Natural killer cell (primary cell): Measurements from ENCODE around the gene KDM4B. TPM values are rescaled to one million over a fixed set of nuclear protein-coding genes. Genes with fewer than 3 reads are reported as not detected.
"Not testable (repeated sequence)": the region's sequence is repeated elsewhere in the genome, so short reads cannot be mapped to it uniquely, and the experiment has no call there.

Source experiments
- ATAC-seq, 3 donors: fragments of 150-1000 bp in 2 of 3; fragments of 200-7000 bp in 1 of 3; cut with Tn5 transposase; 1 replicate in 1 of 3; 2 replicates in 2 of 3; pipeline ENCODE4 v1.10.0; 2021; ENCODE audit warnings: mild to moderate bottlenecking in 2 of 3, moderate library complexity in 2 of 3
- DNase-seq, 2 donors: peaks; one replicate each; pipeline versions ENCODE4 v3.0.0 to v3.0.0-alpha.2; 2013 to 2021; ENCODE audit warnings: mixed read lengths in 1 of 2
- H3K27ac ChIP-seq: one replicate; pipeline ENCODE4 v1.5.1; 2013; ENCODE audit warnings: mild to moderate bottlenecking, low read length
- H3K27me3 ChIP-seq: one replicate; pipeline ENCODE4 v1.6.1; 2013; ENCODE audit warnings: low read length; ENCODE audit not compliant: control insufficient read depth, insufficient read depth
- H3K36me3 ChIP-seq: one replicate; pipeline ENCODE4 v1.6.1; 2013; ENCODE audit warnings: low read length; ENCODE audit not compliant: control insufficient read depth, insufficient read depth
- H3K4me1 ChIP-seq: one replicate; pipeline ENCODE4 v1.6.1; 2013; ENCODE audit warnings: low read length; ENCODE audit not compliant: control insufficient read depth, insufficient read depth
- H3K4me3 ChIP-seq: one replicate; pipeline ENCODE4 v1.5.1; 2013; ENCODE audit warnings: low read length
- H3K9me3 ChIP-seq: one replicate; pipeline ENCODE4 v1.6.1; 2013; ENCODE audit warnings: low read length; ENCODE audit not compliant: control insufficient read depth, insufficient read depth
- H3K27ac Mint-ChIP-seq, 2 donors: one replicate each; pipeline ENCODE4 v1.8.0; 2022; ENCODE audit warnings: mild to moderate bottlenecking in 2 of 2, mixed read lengths in 2 of 2, moderate library complexity in 1 of 2
- H3K27me3 Mint-ChIP-seq, 2 donors: one replicate each; pipeline ENCODE4 v1.8.0; 2022; ENCODE audit warnings: low read depth in 2 of 2, mixed read lengths in 2 of 2
- H3K36me3 Mint-ChIP-seq: one replicate; pipeline ENCODE4 v1.8.0; 2022; ENCODE audit warnings: mixed read lengths
- H3K4me1 Mint-ChIP-seq, 2 donors: one replicate each; pipeline ENCODE4 v1.8.0; 2022; ENCODE audit warnings: mixed read lengths in 2 of 2
- H3K4me3 Mint-ChIP-seq: one replicate; pipeline ENCODE4 v1.8.0; 2022; ENCODE audit warnings: mild to moderate bottlenecking, moderate library complexity, mixed read lengths
- H3K9me3 Mint-ChIP-seq, 2 donors: one replicate each; pipeline ENCODE4 v1.8.0; 2022; ENCODE audit warnings: mixed read lengths in 2 of 2
- WGBS: methylation state at CpG from one replicate; pipeline ENCODE4 v1.1.7; 2013; ENCODE audit warnings: missing lambda C conversion rate; ENCODE audit not compliant: insufficient coverage; 5-methylcytosine and 5-hydroxymethylcytosine counted together
- intact Hi-C: fragments of 100-400 bp; cut with micrococcal nuclease; formaldehyde crosslinking; loops from one replicate; pipeline ENCODE4 v1.14.2; 2022
- total RNA-seq, 4 donors: library from RNA; stranded (reverse); fragments of 120-200 nt in 1 of 4; gene quantifications; one replicate each; pipeline versions ENCODE4 v1.2.3 to v1.2.4, GENCODE V29; 2013 to 2022
- TF ChIP-seq, protein P1 (sequence below): fragments of 200-600 bp; IDR thresholded peaks from one replicate; pipeline ENCODE4 v1.8.0; 2022; ENCODE audit warnings: antibody characterized with exemption

KDM4B gene
- total RNA-seq, 3 donors from 2014 or later (not counting 1 experiment from before 2014, with no cell fraction given) = 68.0 to 73.5 (median 68.1) TPM

DNA sequence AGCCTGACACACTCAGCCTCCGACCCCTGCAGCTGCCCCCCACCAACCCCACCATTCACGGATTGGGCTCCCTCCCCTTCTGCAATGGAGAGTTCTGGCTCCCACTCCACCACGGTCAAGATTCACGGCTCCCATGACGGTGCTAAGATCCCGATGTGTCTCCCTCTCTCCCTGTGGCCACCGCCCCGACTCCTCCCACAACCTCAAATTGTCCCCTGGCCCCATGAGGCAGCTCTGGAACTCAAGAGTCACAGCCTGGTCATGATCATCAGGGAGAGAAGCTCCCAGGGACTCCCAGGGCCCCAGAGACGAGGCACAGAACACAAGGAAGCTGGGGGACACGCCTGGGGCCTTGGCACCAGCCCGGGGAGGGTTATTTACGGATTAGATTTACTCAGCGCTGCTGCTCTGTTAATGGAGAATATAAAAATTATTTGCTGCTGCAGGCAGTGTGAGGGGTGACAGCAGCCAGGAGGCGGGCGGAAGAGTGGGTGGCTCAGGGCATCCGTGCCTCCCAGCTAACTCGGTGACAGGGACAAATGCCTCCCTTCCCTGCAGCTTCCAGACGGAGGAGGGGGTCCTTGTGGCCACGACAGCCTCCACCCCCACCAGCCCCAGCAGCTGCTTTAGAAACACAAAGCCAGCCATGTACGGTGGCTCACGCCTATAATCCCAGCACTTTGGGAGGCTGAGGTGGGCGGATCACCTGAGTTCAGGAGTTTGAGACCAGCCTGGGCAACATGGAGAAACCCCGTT, 187.5 kb downstream of the KDM4B start:
- H3K4me3 ChIP-seq = no peak overlapping the region
- intact Hi-C loops = no loop called here
- Mint-ChIP-seq H3K27ac (no peak overlapping the region), H3K4me3 (no peak overlapping the region), H3K36me3 (no peaks in the 10 kb centered on the region), H3K4me1 (no peaks in the 10 kb centered on the region), H3K9me3 (no peaks in the 10 kb centered on the region), H3K27me3 (no peaks in the 10 kb centered on the region)
- 79% methylated on average over 23 of the region's 23 CpGs for WGBS
- no peaks in the 10 kb centered on the region for H3K4me1 ChIP-seq
- H3K27ac ChIP-seq = no peak overlapping the region
- DNase-seq = no peak
- ATAC-seq = no peak
- no peaks in the 10 kb centered on the region for H3K27me3 ChIP-seq
- H3K9me3 ChIP-seq = peaks cover 15% of the 10 kb centered on the region
- TF ChIP-seq, protein P1, sequence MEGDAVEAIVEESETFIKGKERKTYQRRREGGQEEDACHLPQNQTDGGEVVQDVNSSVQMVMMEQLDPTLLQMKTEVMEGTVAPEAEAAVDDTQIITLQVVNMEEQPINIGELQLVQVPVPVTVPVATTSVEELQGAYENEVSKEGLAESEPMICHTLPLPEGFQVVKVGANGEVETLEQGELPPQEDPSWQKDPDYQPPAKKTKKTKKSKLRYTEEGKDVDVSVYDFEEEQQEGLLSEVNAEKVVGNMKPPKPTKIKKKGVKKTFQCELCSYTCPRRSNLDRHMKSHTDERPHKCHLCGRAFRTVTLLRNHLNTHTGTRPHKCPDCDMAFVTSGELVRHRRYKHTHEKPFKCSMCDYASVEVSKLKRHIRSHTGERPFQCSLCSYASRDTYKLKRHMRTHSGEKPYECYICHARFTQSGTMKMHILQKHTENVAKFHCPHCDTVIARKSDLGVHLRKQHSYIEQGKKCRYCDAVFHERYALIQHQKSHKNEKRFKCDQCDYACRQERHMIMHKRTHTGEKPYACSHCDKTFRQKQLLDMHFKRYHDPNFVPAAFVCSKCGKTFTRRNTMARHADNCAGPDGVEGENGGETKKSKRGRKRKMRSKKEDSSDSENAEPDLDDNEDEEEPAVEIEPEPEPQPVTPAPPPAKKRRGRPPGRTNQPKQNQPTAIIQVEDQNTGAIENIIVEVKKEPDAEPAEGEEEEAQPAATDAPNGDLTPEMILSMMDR = no peak
- H3K36me3 ChIP-seq = no peaks in the 10 kb centered on the region

DNA sequence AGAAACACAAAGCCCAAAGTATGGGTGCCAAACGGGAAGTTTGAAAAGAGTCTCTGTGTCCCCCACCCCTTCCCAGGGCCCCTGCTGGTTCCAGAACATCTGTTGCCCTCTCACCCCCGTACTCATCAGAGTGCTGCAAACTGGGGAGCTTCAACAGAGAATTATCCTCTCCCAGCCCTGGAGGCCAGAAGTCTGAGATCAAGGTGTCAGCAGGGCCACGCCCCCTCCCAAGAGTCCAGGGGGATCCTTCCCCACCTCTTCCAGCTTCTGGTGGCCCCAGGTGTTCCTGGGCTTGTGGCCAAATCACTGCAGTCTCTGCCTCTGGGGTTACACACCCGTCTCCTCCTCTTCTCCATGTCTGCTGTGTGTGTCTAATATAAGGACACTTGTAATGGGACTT, 188.3 kb downstream of the KDM4B start:
- Mint-ChIP-seq H3K9me3 (no peaks in the 10 kb centered on the region), H3K27ac (no peak overlapping the region), H3K36me3 (no peaks in the 10 kb centered on the region), H3K27me3 (no peaks in the 10 kb centered on the region), H3K4me3 (no peak overlapping the region), H3K4me1 (no peaks in the 10 kb centered on the region)
- intact Hi-C loops = no loop called here
- 78% methylated on average over 4 of the region's 4 CpGs for WGBS
- Histone ChIP-seq H3K27me3 (no peaks in the 10 kb centered on the region), H3K9me3 (peaks cover 15% of the 10 kb centered on the region), H3K36me3 (no peaks in the 10 kb centered on the region), H3K4me1 (no peaks in the 10 kb centered on the region), H3K4me3 (no peak overlapping the region), H3K27ac (no peak overlapping the region)
- DNase-seq (no peak), ATAC-seq (no peak)
- TF ChIP-seq, protein P1 = no peak

DNA sequence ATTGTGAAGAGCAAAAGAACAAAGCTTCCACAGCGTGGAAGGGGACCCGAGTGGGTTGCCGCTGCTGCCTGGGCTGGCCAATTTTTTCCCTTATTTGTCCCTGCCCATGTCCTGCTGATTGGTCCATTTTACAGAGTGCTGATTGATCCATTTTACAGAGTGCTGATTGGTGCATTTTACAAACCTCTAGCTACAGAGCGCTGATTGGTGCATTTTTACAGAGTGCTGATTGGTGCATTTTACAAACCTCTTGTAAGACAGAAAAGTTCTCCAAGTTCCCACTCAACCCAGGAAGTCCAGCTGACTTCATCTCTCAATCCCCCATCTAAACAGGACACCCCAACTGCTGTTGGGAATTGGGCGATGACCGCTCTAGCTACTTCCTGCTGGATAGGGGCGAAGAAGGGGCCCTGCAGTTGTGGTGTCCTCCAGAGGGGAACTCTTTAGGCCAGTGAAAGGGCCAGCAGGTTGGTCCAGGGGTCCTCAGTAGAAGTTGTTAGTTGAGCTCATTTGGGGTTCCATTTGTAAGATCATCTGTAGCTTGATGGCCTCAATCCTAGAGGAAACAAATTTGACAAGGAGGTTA, 189.7 kb downstream of the KDM4B start:
- H3K27ac Mint-ChIP-seq, H3K9me3 Mint-ChIP-seq, H3K4me3 ChIP-seq, H3K27ac ChIP-seq, H3K27me3 ChIP-seq, H3K36me3 ChIP-seq, H3K4me3 Mint-ChIP-seq, H3K36me3 Mint-ChIP-seq, H3K27me3 Mint-ChIP-seq, intact Hi-C loops, H3K4me1 Mint-ChIP-seq, ATAC-seq, H3K4me1 ChIP-seq, DNase-seq: not testable (repeated sequence)
- peaks cover 15% of the 10 kb centered on the region for H3K9me3 ChIP-seq
- 96% methylated on average over 7 of the region's 7 CpGs for WGBS

DNA sequence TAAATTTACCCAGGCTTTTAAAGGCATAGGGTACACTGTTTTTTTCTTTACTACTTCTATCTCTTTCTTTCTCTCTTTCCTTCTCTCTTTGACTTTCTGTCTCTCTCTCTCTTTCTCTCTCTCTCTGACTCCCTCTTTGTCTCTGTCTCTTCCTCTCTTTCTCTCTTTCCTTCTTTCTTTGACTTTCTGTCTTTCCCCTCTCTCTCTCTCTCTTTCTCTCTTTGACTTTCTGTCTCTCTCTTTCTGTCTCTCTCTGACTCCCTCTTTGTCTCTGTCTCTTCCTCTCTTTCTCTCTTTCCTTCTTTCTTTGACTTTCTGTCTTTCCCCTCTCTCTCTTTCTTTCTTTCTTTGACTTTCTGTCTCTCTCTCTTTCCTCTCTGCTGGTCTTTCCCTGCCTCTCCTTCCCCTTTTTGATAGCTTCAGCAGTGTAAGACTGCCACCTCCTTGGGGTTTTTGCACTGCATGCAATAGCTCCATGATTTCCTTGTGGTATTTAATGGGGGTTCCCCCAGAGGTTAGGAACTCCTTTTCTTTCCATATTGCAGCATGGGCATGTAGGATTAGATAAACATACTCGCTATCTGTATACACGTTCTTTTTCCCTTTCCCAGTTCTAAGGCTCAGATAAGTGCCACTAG, 191.4 kb downstream of the KDM4B start:
- intact Hi-C loops, H3K27me3 Mint-ChIP-seq: not testable (repeated sequence)
- WGBS = 94% methylated on average over 2 of the region's 2 CpGs

DNA sequence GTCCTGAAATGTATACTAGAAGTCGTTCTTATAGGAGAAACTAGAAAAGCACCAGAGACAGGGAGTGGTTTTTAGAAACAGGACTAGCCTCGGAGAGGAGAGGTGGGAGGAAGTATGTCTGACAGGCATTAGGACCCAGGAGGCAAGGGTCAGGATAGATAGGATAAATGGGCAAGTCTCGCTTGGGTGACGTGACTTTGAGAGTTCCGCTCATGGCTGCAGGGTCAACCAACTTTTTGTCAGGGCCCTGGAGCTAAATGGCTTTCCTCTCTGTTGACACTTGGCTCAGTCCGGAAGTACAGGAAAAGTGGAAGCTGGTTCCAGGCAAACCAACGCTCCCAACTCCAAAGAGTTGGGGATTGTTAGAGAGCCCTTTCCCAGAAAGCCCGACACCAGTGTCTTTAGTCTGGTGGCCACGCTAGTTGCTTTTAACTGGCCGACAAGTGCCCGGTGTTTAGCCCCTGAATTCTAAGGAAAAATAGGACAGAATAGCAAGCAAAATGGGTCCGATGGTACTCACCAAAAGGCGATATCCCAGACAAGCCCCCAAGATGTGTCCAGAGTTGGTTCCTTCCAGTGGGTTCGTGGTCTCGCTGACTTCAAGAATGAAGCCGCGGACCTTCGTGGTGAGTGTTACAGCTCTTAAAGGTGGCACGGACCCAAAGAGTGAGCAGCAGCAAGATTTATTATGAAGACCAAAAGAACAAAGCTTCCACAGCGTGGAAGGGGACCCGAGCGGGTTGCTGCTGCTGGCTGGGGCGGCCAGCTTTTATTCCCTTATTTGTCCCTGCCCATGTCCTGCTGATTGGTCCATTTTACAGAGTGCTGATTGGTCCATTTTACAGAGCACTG, 196.2 kb downstream of the KDM4B start:
- H3K4me1 ChIP-seq, H3K4me1 Mint-ChIP-seq, H3K36me3 ChIP-seq, H3K27ac ChIP-seq, H3K27me3 ChIP-seq, H3K27ac Mint-ChIP-seq, DNase-seq, intact Hi-C loops, H3K4me3 Mint-ChIP-seq, H3K9me3 ChIP-seq, H3K4me3 ChIP-seq, H3K9me3 Mint-ChIP-seq, ATAC-seq, H3K36me3 Mint-ChIP-seq: not testable (repeated sequence)
- WGBS = 82% methylated on average over 23 of the region's 23 CpGs
- peaks cover 9 to 14% of the 10 kb centered on the region in 2 donors for H3K27me3 Mint-ChIP-seq

More for the DNA sequence above, 191.4 kb downstream of the KDM4B start:
- not testable (repeated sequence) for H3K27ac Mint-ChIP-seq, H3K4me3 Mint-ChIP-seq, ATAC-seq, H3K27ac ChIP-seq, H3K9me3 Mint-ChIP-seq, H3K36me3 Mint-ChIP-seq, H3K27me3 ChIP-seq, H3K36me3 ChIP-seq, H3K4me1 Mint-ChIP-seq, H3K4me3 ChIP-seq, DNase-seq, H3K4me1 ChIP-seq
- H3K9me3 ChIP-seq = peaks cover 15% of the 10 kb centered on the region
